Effector memory CD8-positive, alpha-beta T cell (primary cell): ENCODE data around the gene SCARF2.
"Not testable (repeated sequence)": the region's sequence is repeated elsewhere in the genome, so short reads cannot be mapped to it uniquely, and the experiment has no call there.

ENCODE experiments used
- ATAC-seq: fragments of 150-1000 bp; cut with Tn5 transposase; replicated peaks from 2 replicates; pipeline ENCODE4 v1.10.0; 2021; ENCODE audit warnings: mild to moderate bottlenecking, moderate library complexity
- DNase-seq, 3 experiments: peaks; one replicate each; pipeline ENCODE4 v3.0.0; 2021
- H3K27ac Mint-ChIP-seq, 2 donors: one replicate each; pipeline ENCODE4 v1.8.0; 2022; ENCODE audit warnings: mild to moderate bottlenecking in 2 of 2, mixed read lengths in 2 of 2, moderate library complexity in 2 of 2
- H3K27me3 Mint-ChIP-seq, 2 donors: one replicate each; pipeline ENCODE4 v1.8.0; 2022; ENCODE audit warnings: mixed read lengths in 2 of 2
- H3K36me3 Mint-ChIP-seq: one replicate; pipeline ENCODE4 v1.8.0; 2022; ENCODE audit warnings: mild to moderate bottlenecking, moderate library complexity, mixed read lengths; ENCODE audit not compliant: insufficient read depth
- H3K4me1 Mint-ChIP-seq, 2 donors: one replicate each; pipeline ENCODE4 v1.8.0; 2022; ENCODE audit warnings: low read depth in 2 of 2, mixed read lengths in 2 of 2
- H3K4me3 Mint-ChIP-seq, 2 donors: one replicate each; pipeline ENCODE4 v1.8.0; 2022; ENCODE audit warnings: mild to moderate bottlenecking in 2 of 2, mixed read lengths in 2 of 2, moderate library complexity in 2 of 2
- H3K9me3 Mint-ChIP-seq, 2 donors: one replicate each; pipeline ENCODE4 v1.8.0; 2022; ENCODE audit warnings: mixed read lengths in 2 of 2

Gene SCARF2

GRCh38 chr22:20456064-20456721, 18.6 kb upstream of the SCARF2 start:
- Mint-ChIP-seq H3K36me3 (peaks cover 21% of the 10 kb centered on the region), H3K27me3 (no peaks in the 10 kb centered on the region), H3K27ac (peak overlapping the region in 1 of 2 donors; percentile 47), H3K4me1 (peaks cover 18 to 22% of the 10 kb centered on the region in 2 donors), H3K4me3 (no peak overlapping the region), H3K9me3 (no peaks in the 10 kb centered on the region)
- peak; percentile 64 to 71 (median 64) for DNase-seq
- peak; percentile 99 for ATAC-seq

GRCh38 chr22:20455709-20456063, 18.1 kb upstream of the SCARF2 start:
- Mint-ChIP-seq H3K27me3 (no peaks in the 10 kb centered on the region), H3K4me1 (peaks cover 18 to 22% of the 10 kb centered on the region in 2 donors), H3K36me3 (peaks cover 21% of the 10 kb centered on the region), H3K4me3 (no peak overlapping the region), H3K27ac (no peak overlapping the region), H3K9me3 (no peaks in the 10 kb centered on the region)
- DNase-seq, result no peak
- no peak for ATAC-seq

- peaks cover 9 to 12% of the 10 kb centered on the region in 2 donors for H3K4me1 Mint-ChIP-seq
- H3K27ac Mint-ChIP-seq, result no peak overlapping the region
- no peaks in the 10 kb centered on the region for H3K9me3 Mint-ChIP-seq
- peaks cover 12% of the 10 kb centered on the region for H3K36me3 Mint-ChIP-seq
- H3K27me3 Mint-ChIP-seq, result no peaks in the 10 kb centered on the region
- ATAC-seq (no peak), DNase-seq (no peak)
- H3K4me3 Mint-ChIP-seq, result no peak overlapping the region
Measured at GRCh38 chr22:20453222-20453621, 15.6 kb upstream of the SCARF2 start.

GRCh38 chr22:20451920-20452319, 14.3 kb upstream of the SCARF2 start:
- H3K9me3 Mint-ChIP-seq, result no peaks in the 10 kb centered on the region
- H3K27ac Mint-ChIP-seq, result no peak overlapping the region
- peaks cover 12% of the 10 kb centered on the region for H3K36me3 Mint-ChIP-seq
- DNase-seq (no peak), ATAC-seq (no peak)
- H3K4me3 Mint-ChIP-seq, result no peak overlapping the region
- H3K4me1 Mint-ChIP-seq, result peaks cover 9 to 12% of the 10 kb centered on the region in 2 donors
- no peaks in the 10 kb centered on the region for H3K27me3 Mint-ChIP-seq

- H3K4me3 Mint-ChIP-seq, ATAC-seq, H3K27ac Mint-ChIP-seq, H3K9me3 Mint-ChIP-seq, H3K4me1 Mint-ChIP-seq, H3K27me3 Mint-ChIP-seq, DNase-seq: not testable (repeated sequence)
- peaks cover 12% of the 10 kb centered on the region for H3K36me3 Mint-ChIP-seq
Measured at GRCh38 chr22:20451129-20451778, 13.6 kb upstream of the SCARF2 start.

GRCh38 chr22:20450551-20450906, 12.9 kb upstream of the SCARF2 start:
- ATAC-seq (no peak), DNase-seq (no peak)
- H3K9me3 Mint-ChIP-seq, result no peaks in the 10 kb centered on the region
- peaks cover 6% of the 10 kb centered on the region for H3K36me3 Mint-ChIP-seq
- no peaks in the 10 kb centered on the region for H3K27me3 Mint-ChIP-seq
- H3K27ac Mint-ChIP-seq, result no peak overlapping the region
- H3K4me1 Mint-ChIP-seq, result peaks cover 0 to under 1% of the 10 kb centered on the region in 2 donors
- no peak overlapping the region for H3K4me3 Mint-ChIP-seq

- Mint-ChIP-seq H3K4me1 (no peaks in the 10 kb centered on the region), H3K9me3 (no peaks in the 10 kb centered on the region), H3K4me3 (no peak overlapping the region), H3K27ac (no peak overlapping the region), H3K36me3 (peaks cover 8% of the 10 kb centered on the region), H3K27me3 (no peaks in the 10 kb centered on the region)
- ATAC-seq (no peak), DNase-seq (no peak)
Measured at GRCh38 chr22:20449819-20450550, 12.4 kb upstream of the SCARF2 start.

- H3K36me3 Mint-ChIP-seq, result peaks cover 16% of the 10 kb centered on the region
Measured at GRCh38 chr22:20448630-20449029, 11.0 kb upstream of the SCARF2 start.

GRCh38 chr22:20446383-20446970, 8.9 kb upstream of the SCARF2 start:
- no peaks in the 10 kb centered on the region for H3K9me3 Mint-ChIP-seq
- H3K27ac Mint-ChIP-seq, result no peak overlapping the region
- H3K27me3 Mint-ChIP-seq, result no peaks in the 10 kb centered on the region
- no peak for ATAC-seq
- peaks cover 16% of the 10 kb centered on the region for H3K36me3 Mint-ChIP-seq
- DNase-seq, result no peak
- no peak overlapping the region for H3K4me3 Mint-ChIP-seq
- no peaks in the 10 kb centered on the region for H3K4me1 Mint-ChIP-seq

More at GRCh38 chr22:20448630-20449029, 11.0 kb upstream of the SCARF2 start:
- H3K27ac Mint-ChIP-seq, result no peak overlapping the region
- ATAC-seq, result no peak
- DNase-seq, result no peak
- H3K27me3 Mint-ChIP-seq, result no peaks in the 10 kb centered on the region
- H3K9me3 Mint-ChIP-seq, result no peaks in the 10 kb centered on the region
- no peaks in the 10 kb centered on the region for H3K4me1 Mint-ChIP-seq
- H3K4me3 Mint-ChIP-seq, result no peak overlapping the region

GRCh38 chr22:20444325-20444724, 6.7 kb upstream of the SCARF2 start:
- no peak overlapping the region for H3K4me3 Mint-ChIP-seq
- peaks cover 16% of the 10 kb centered on the region for H3K36me3 Mint-ChIP-seq
- ATAC-seq (no peak), DNase-seq (no peak)
- H3K9me3 Mint-ChIP-seq, result no peaks in the 10 kb centered on the region
- peaks cover 0 to 2% of the 10 kb centered on the region in 2 donors for H3K4me1 Mint-ChIP-seq
- H3K27ac Mint-ChIP-seq, result no peak overlapping the region
- H3K27me3 Mint-ChIP-seq, result no peaks in the 10 kb centered on the region

GRCh38 chr22:20442485-20443284, 5.1 kb upstream of the SCARF2 start:
- no peak overlapping the region for H3K27ac Mint-ChIP-seq

GRCh38 chr22:20441631-20442484, 4.2 kb upstream of the SCARF2 start:
- peaks cover 20% of the 10 kb centered on the region for H3K36me3 Mint-ChIP-seq
- H3K27me3 Mint-ChIP-seq, result peaks cover 11 to 22% of the 10 kb centered on the region in 2 donors
- DNase-seq (no peak), ATAC-seq (no peak)
- H3K9me3 Mint-ChIP-seq, result no peaks in the 10 kb centered on the region
- H3K4me3 Mint-ChIP-seq, result no peak overlapping the region
- no peak overlapping the region for H3K27ac Mint-ChIP-seq
- H3K4me1 Mint-ChIP-seq, result peaks cover 11 to 12% of the 10 kb centered on the region in 2 donors

More at GRCh38 chr22:20442485-20443284, 5.1 kb upstream of the SCARF2 start:
- ATAC-seq (no peak), DNase-seq (no peak)
- H3K9me3 Mint-ChIP-seq, result no peaks in the 10 kb centered on the region
- no peak overlapping the region for H3K4me3 Mint-ChIP-seq
- H3K27me3 Mint-ChIP-seq, result peaks cover 7 to 15% of the 10 kb centered on the region in 2 donors
- peaks cover 7 to 8% of the 10 kb centered on the region in 2 donors for H3K4me1 Mint-ChIP-seq
- H3K36me3 Mint-ChIP-seq, result peaks cover 16% of the 10 kb centered on the region
